Mucosa of rectum (tissue), 2 donors: ENCODE results near the gene TMEM185B.

Experiments
- H3K27ac ChIP-seq, 2 donors: one replicate each; pipeline ENCODE4 v1.7.0; 2013; ENCODE audit warnings: inconsistent platforms in 2 of 2, low read depth in 2 of 2, low read length in 2 of 2
- H3K27me3 ChIP-seq, 2 donors: one replicate each; pipeline ENCODE4 v1.7.0; 2013; ENCODE audit warnings: low read length in 2 of 2; ENCODE audit not compliant: control insufficient read depth in 2 of 2, insufficient read depth in 2 of 2
- H3K36me3 ChIP-seq, 2 donors: one replicate each; pipeline ENCODE4 v1.7.0; 2013; ENCODE audit warnings: low read length in 2 of 2; ENCODE audit not compliant: control insufficient read depth in 2 of 2, insufficient read depth in 2 of 2
- H3K4me1 ChIP-seq, 2 donors: one replicate each; pipeline ENCODE4 v1.7.0; 2013; ENCODE audit warnings: low read length in 2 of 2, mild to moderate bottlenecking in 1 of 2; ENCODE audit not compliant: control insufficient read depth in 2 of 2, insufficient read depth in 2 of 2
- H3K4me3 ChIP-seq, 2 donors: one replicate each; pipeline ENCODE4 v1.7.0; 2013; ENCODE audit warnings: low read length in 2 of 2
- H3K9ac ChIP-seq, 2 donors: one replicate each; pipeline ENCODE4 v1.7.0; 2013; ENCODE audit warnings: low read length in 2 of 2, low read depth in 1 of 2, mild to moderate bottlenecking in 1 of 2
- H3K9me3 ChIP-seq, 2 donors: one replicate each; pipeline ENCODE4 v1.7.0; 2013; ENCODE audit warnings: low read length in 2 of 2; ENCODE audit not compliant: control insufficient read depth in 2 of 2
- donor health status: healthy.
- donor health status: Normal muscosa, but diverticular disease.

The TMEM185B gene

DNA sequence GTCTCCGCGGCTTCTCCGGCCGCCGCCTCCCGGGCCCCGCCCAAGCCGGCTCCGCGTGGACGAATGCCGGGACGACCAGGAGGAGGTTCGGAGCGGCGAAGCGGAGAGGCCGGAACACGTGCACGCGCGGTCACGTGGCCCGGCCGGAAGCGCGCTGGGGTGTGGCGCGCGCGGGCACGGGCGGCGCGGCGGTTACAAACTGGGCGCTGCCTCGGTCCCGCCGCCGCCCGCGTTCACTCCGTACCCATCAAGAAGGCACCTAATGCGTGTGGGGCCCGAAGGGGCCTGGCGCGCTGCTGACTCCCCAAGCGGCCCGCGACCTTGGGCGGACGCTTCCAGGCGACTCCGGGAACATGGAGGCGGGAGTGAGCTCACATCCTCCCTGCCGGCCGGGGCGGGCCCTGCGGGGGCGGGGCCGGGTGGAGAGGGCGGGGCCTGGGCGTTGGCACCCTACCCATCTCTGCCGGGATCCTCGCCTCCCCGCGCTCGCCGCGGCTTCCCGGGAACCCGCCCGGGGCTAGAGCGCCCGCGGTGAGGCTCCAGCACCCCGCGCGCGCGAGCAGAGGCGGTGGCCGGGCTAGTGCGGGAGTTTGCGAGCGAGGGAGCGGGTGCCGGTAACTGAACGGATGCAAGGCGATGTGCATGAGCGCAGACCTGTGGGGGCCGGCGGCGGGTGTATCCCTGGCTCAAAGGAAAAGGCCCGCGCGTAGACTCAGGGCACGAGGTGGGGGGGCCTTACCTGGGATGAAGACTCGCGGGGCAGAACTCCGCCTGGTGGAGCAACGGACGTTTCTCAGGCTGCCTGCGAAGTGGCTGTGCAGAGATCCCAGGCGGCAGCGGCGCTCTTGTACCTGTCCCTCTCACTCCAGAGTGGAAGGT is at the start of gene TMEM185B:
Gene TMEM185B (minus strand): TSS at position 367 of the 879 bp plus-strand sequence. CDS start 424 bp downstream, outside the sequence.
- peak within 1 kb of the TSS; percentile 65 to 72 for H3K4me3 ChIP-seq
- peaks cover 0 to 8% of the 10 kb centered on the region in 2 donors for H3K36me3 ChIP-seq
- no peaks in the 10 kb centered on the region for H3K9me3 ChIP-seq
- peaks cover 15 to 21% of the 10 kb centered on the region in 2 donors for H3K4me1 ChIP-seq
- no peaks in the 10 kb centered on the region for H3K27me3 ChIP-seq
- H3K9ac ChIP-seq, result peak within 1 kb of the TSS; percentile 72 to 78
- H3K27ac ChIP-seq, result peak within 1 kb of the TSS; percentile 95 to 96

DNA sequence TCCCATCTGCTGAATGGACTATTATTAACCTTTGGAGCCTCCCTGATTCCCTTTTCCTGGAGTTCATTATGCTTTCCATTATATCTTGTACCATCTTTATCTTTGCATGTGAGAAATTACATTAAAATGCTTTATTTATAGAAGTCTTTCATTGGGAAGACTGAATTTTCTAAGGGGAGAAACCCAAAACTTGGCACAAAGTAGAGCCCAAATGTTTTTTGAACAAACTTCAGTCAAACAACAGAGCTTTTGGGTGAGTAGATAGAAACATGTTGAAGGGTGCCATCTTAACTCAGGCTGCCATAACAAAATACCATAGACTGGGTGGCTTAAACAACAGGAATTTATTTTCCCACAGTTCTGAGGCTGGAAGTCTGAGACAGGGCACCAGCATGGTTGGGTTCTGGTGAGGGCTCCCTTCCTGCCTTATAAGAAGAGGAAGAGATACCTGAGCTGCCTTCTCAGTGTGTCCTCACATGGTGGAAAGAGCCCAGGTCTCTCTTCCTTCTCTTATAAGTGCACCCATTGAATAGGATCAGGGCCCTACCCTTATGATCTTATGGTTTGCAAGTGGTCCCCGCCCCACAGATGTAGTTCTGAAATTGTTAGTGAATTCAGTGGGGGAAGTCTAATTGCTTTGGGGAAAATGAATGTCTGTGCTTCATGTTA is 48.6 kb upstream of the TMEM185B start:
- Histone ChIP-seq H3K36me3 (no peaks in the 10 kb centered on the region), H3K4me1 (peaks cover 0 to 3% of the 10 kb centered on the region in 2 donors), H3K4me3 (no peak overlapping the region), H3K27ac (no peak overlapping the region), H3K9ac (no peak overlapping the region), H3K9me3 (no peaks in the 10 kb centered on the region), H3K27me3 (no peaks in the 10 kb centered on the region)

DNA sequence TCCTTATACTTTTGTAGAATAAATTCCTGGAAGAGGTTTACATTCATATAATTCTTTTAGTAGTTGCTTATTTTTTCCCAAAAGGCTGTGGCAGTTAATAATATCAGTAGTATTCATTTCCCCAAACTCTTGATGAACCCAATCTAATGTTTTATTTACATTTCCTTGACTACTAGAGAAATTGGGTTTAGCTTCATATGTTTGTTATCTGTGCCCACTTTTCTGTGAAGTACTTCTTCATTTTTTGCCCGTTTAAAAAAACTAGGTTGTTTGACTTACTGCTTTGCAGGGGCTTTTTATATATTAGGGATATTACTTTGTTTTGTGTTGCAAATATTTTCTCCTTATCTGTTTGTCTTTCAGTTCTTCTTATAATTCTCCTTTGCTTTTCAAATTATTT is 46.6 kb upstream of the TMEM185B start:
- H3K4me3 ChIP-seq, result no peak overlapping the region
- H3K4me1 ChIP-seq, result peaks cover 0 to 3% of the 10 kb centered on the region in 2 donors
- H3K9ac ChIP-seq, result no peak overlapping the region
- no peak overlapping the region for H3K27ac ChIP-seq
- no peaks in the 10 kb centered on the region for H3K36me3 ChIP-seq
- no peaks in the 10 kb centered on the region for H3K27me3 ChIP-seq
- H3K9me3 ChIP-seq, result no peaks in the 10 kb centered on the region

DNA sequence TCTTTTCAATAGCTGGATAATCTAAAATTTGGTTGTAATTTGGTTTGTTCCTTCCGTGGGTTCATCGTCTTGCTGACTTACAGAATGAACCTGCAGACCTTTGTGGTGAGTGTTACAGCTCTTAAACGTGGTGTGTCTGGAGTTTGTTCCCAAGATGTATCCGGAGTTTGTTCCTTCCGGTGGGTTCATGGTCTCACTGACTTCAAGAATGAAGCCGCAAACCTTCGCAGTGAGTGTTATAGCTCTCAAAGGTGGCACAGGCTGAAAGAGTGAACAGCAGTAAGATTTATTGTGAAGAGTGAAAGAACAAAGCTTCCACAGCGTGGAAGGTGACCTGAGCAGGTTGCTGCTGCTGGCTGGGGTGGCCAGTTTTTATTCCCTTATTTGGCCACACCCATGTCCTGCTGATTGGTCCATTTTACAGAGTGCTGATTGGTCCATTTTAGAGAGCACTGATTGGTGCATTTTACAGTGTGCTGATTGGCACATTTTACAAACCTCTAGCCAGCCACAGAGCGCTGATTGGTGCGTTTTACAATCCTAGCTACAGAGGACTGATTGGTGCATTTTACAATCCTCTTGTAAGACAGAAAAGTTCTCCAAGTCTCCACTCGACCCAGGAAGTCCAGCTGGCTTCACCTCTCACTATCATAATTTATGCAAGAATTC is 46.0 kb upstream of the TMEM185B start:
- Histone ChIP-seq H3K27me3 (no peaks in the 10 kb centered on the region), H3K27ac (no peak overlapping the region), H3K36me3 (no peaks in the 10 kb centered on the region), H3K4me3 (no peak overlapping the region), H3K9ac (no peak overlapping the region), H3K4me1 (peaks cover 0 to 3% of the 10 kb centered on the region in 2 donors), H3K9me3 (no peaks in the 10 kb centered on the region)

DNA sequence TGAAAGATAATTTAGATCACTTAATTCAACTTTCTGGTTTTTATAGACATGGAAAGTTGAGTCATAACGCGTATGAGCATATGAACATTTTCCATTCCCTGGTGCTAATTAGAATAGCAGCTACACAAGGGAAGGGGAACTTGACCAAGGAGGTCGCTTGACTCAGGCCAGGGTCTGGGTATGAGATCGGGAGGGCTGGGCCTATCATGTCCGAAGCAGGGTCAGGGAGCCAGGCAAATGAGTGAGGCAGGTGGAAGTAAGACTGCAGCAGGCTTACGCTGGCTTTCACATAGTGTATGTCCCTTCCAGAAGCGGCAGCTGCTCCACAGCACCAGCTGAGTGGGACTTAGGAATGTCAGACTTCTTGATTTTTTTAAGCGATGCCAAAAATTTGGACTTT is 44.1 kb upstream of the TMEM185B start:
- Histone ChIP-seq H3K9me3 (no peaks in the 10 kb centered on the region), H3K4me1 (peaks cover 0 to 3% of the 10 kb centered on the region in 2 donors), H3K36me3 (no peaks in the 10 kb centered on the region), H3K27me3 (no peaks in the 10 kb centered on the region), H3K27ac (no peak overlapping the region), H3K4me3 (no peak overlapping the region), H3K9ac (no peak overlapping the region)

DNA sequence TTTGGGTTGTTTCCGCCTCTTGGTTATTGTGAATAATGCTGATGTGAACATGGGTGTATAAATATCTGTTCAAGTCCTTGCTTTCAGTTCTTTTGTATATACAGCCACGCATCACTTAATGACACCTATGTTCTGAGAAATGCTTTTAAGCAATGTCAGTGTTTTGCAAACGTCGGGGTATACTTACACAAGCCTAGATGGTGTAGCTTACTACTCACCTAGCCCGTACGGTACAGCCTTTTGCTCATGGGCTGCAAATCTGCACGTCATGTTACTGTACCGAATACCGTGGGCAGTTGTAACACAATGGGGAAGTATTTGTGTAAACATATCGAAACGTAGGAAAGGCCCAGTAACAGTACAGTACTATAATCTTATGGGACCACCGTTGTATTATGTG is 41.8 kb upstream of the TMEM185B start:
- no peaks in the 10 kb centered on the region for H3K27me3 ChIP-seq

DNA sequence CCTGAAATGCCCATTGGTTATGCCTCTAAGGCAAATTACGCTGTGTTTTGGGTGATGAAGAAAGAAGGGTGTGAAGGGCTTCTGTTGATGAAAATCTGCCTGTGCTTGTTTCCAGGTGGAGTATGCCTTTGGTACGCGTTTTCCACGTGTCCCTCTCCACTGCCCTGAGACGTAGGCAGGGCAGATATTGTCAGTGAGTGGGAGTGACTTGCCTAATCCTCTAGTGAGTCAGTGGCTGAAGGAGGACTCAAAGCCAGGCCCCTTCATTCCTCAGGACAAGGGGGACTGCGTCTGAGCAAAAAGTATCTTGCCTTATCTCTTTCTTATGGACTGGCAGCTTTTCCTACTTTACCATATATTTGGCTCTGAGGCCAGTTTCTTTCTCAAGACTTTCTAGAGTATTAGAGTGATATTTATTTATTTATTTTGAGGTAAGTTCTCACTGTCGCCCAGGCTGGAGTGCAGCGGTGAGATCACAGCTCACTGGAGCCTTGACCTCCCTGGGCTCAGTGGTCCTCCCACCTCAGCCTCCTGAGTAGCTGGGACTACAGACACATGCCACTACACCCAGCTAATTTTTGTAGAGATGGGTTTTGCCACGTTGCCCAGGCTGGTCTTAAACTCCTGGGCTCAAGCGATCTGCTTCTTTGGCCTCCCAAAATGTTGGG is 39.7 kb upstream of the TMEM185B start:
- Histone ChIP-seq H3K27ac (no peak overlapping the region), H3K4me3 (no peak overlapping the region), H3K36me3 (no peaks in the 10 kb centered on the region), H3K4me1 (no peaks in the 10 kb centered on the region), H3K9ac (no peak overlapping the region), H3K9me3 (no peaks in the 10 kb centered on the region), H3K27me3 (no peaks in the 10 kb centered on the region)

More for the DNA sequence above, 41.8 kb upstream of the TMEM185B start:
- H3K27ac ChIP-seq, result no peak overlapping the region
- no peaks in the 10 kb centered on the region for H3K36me3 ChIP-seq
- H3K4me3 ChIP-seq, result no peak overlapping the region
- no peaks in the 10 kb centered on the region for H3K4me1 ChIP-seq
- no peaks in the 10 kb centered on the region for H3K9me3 ChIP-seq
- no peak overlapping the region for H3K9ac ChIP-seq

DNA sequence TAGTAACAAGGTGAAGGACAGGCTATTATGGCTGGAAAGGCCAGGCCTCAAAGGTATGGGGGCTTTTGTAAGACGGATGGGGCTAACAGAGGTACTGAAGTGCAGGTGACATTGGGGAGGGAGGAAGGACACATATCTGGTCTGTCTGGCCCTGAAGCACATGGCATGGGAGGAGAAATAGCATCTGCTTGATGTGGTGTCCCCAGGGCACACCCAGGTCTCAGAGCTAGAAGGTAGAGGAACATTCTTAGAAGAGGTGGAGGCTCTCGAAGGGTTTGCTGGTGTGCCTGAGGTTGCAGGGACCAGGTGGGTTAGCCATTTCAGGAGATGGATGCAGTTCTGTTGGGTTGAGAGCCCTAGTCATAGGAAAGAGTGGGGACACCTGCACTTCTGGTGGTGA is 39.0 kb upstream of the TMEM185B start:
- H3K27ac ChIP-seq, result no peak overlapping the region
- H3K4me1 ChIP-seq, result peaks cover 0 to 4% of the 10 kb centered on the region in 2 donors

DNA sequence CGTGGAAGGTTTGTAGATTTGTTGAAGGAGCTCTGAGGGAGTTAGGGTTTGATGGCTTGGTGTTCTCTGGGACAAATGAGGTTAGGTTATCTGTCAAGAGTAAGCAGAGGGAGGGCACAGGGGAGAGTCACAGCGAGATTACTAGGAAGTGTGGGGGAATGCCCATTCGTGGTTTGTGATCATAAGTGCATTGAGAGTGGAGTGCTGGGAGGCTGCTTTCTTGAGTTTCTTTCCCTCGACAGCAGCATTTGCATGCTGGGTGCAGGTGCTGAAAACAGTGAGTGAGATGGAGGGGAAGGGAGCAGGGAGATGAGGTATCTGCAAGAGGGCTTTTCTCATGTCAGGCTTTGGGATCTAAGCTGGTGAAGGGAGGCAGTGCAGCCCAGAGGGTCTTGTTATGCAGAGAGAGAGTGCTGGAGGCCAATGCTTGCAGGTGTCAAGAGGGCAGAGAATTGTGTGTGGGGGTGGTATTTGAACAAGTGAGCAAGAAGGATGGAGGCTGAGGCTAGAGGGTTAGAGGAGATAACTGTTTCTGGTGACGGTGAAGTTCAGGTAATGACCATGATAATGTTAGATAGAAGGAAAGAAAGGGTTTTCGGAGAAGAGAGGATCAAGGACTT is 38.3 kb upstream of the TMEM185B start:
- no peak overlapping the region for H3K4me3 ChIP-seq
- H3K9ac ChIP-seq, result no peak overlapping the region
- H3K27me3 ChIP-seq, result no peaks in the 10 kb centered on the region
- no peaks in the 10 kb centered on the region for H3K36me3 ChIP-seq
- H3K27ac ChIP-seq, result no peak overlapping the region
- peaks cover 0 to 4% of the 10 kb centered on the region in 2 donors for H3K4me1 ChIP-seq
- H3K9me3 ChIP-seq, result no peaks in the 10 kb centered on the region

More for the DNA sequence above, 39.0 kb upstream of the TMEM185B start:
- H3K27me3 ChIP-seq, result no peaks in the 10 kb centered on the region
- H3K9me3 ChIP-seq, result no peaks in the 10 kb centered on the region
- H3K4me3 ChIP-seq, result no peak overlapping the region
- H3K9ac ChIP-seq, result no peak overlapping the region
- H3K36me3 ChIP-seq, result no peaks in the 10 kb centered on the region
